Endodermal cell (in vitro differentiated cells): Measurements from ENCODE around the gene SNRNP70. TPM values are rescaled to one million over a fixed set of nuclear protein-coding genes. Genes with fewer than 3 reads are reported as not detected.
A peak's percentile ranks its signal among the peaks of the same experiment; 100 is the strongest.

ENCODE experiments used
- DNase-seq: peaks from one replicate; pipeline ENCODE4 v3.0.0-alpha.2; 2017
- H3K27ac ChIP-seq: 2 replicates; pipeline ENCODE4 v1.5.1; 2013; ENCODE audit warnings: mild to moderate bottlenecking, low read depth, low read length, moderate library complexity
- H3K27me3 ChIP-seq: 2 replicates; pipeline ENCODE4 v1.6.1; 2013; ENCODE audit warnings: mild to moderate bottlenecking, low read length, moderate library complexity; ENCODE audit not compliant: insufficient read depth, control insufficient read depth, poor library complexity, severe bottlenecking
- H3K36me3 ChIP-seq: 2 replicates; pipeline ENCODE4 v1.7.0; 2013; ENCODE audit warnings: mild to moderate bottlenecking, low read length, moderate library complexity; ENCODE audit not compliant: control insufficient read depth, insufficient read depth
- H3K4me1 ChIP-seq: one replicate; pipeline ENCODE4 v1.7.0; 2013; ENCODE audit warnings: low read length; ENCODE audit not compliant: control insufficient read depth, insufficient read depth
- H3K4me3 ChIP-seq: 2 replicates; pipeline ENCODE4 v1.5.1; 2013; ENCODE audit warnings: mild to moderate bottlenecking, low read length, moderate library complexity
- H3K9ac ChIP-seq: 2 replicates; pipeline ENCODE4 v1.6.1; 2013; ENCODE audit warnings: mild to moderate bottlenecking, low read length, moderate library complexity; ENCODE audit not compliant: poor library complexity, severe bottlenecking; ENCODE audit errors: extremely low read depth
- H3K9me3 ChIP-seq: 2 replicates; pipeline ENCODE4 v1.6.1; 2013; ENCODE audit warnings: mild to moderate bottlenecking, low read length, moderate library complexity; ENCODE audit not compliant: control insufficient read depth
- H3K27ac Mint-ChIP-seq: 2 replicates; pipeline ENCODE4 v1.8.0; 2020; ENCODE audit warnings: mixed read lengths
- H3K27me3 Mint-ChIP-seq: 2 replicates; pipeline ENCODE4 v1.8.0; 2021; ENCODE audit warnings: mild to moderate bottlenecking, mixed read lengths; ENCODE audit not compliant: insufficient read depth
- H3K36me3 Mint-ChIP-seq: 2 replicates; pipeline ENCODE4 v1.8.0; 2020; ENCODE audit warnings: low read depth, mixed read lengths
- H3K4me1 Mint-ChIP-seq: 2 replicates; pipeline ENCODE4 v1.8.0; 2020; ENCODE audit warnings: mixed read lengths
- H3K4me3 Mint-ChIP-seq: 2 replicates; pipeline ENCODE4 v1.8.0; 2020; ENCODE audit warnings: mild to moderate bottlenecking, moderate library complexity, mixed read lengths
- H3K9me3 Mint-ChIP-seq: 2 replicates; pipeline ENCODE4 v1.8.0; 2020; ENCODE audit warnings: mild to moderate bottlenecking, mixed read lengths
- CTCF ChIP-seq: fragments of 200-600 bp; sonication (generic); conservative IDR thresholded peaks from 2 replicates; pipeline ENCODE4 v1.5.0; 2021; ENCODE audit warnings: antibody characterized with exemption, mild to moderate bottlenecking
- WGBS, 2 experiments: methylation state at CpG; one replicate each; pipeline versions ENCODE4 v1.1.5 to v1.1.7; 2013; ENCODE audit warnings: missing lambda C conversion rate in 2 of 2, mixed read lengths in 1 of 2; ENCODE audit not compliant: insufficient coverage in 1 of 2, insufficient read length in 1 of 2; 5-methylcytosine and 5-hydroxymethylcytosine counted together
- total RNA-seq, 2 donors: library from RNA; stranded (reverse); fragmentation: NEBNext Ultra II Directional in 1 of 2; extraction: Animal tissue kit (Norgen Biotek cat#: 25700) in 1 of 2; gene quantifications; 2 replicates in 1 of 2; 3 replicates in 1 of 2; pipeline ENCODE4 v1.2.1, GENCODE V29; 2021

SNRNP70 gene
- total RNA-seq, 2 donors from 2014 or later, result 284 to 292 TPM

- H3K36me3 ChIP-seq, result peaks cover 28% of the 10 kb centered on the region
- no peak for TF ChIP-seq CTCF
- H3K27ac ChIP-seq, result peak overlapping the region; percentile 51
- Mint-ChIP-seq H3K4me3 (peak overlapping the region; percentile 95), H3K36me3 (peaks cover 27% of the 10 kb centered on the region), H3K9me3 (peaks cover 4% of the 10 kb centered on the region), H3K27me3 (peaks cover 29% of the 10 kb centered on the region), H3K27ac (peak overlapping the region; percentile 95), H3K4me1 (peaks cover 10% of the 10 kb centered on the region)
- H3K4me1 ChIP-seq, result no peaks in the 10 kb centered on the region
- DNase-seq, result no peak
- H3K9ac ChIP-seq, result peak overlapping the region; percentile 90
- H3K4me3 ChIP-seq, result peak overlapping the region; percentile 97
- no peaks in the 10 kb centered on the region for H3K9me3 ChIP-seq
- peaks cover 12% of the 10 kb centered on the region for H3K27me3 ChIP-seq
- 83 to 88% methylated on average over 19 to 26 of the region's 26 CpGs for WGBS, 2 experiments
Measured at GRCh38 chr19:49084206-49085019, 838 bp upstream of the SNRNP70 start.

DNA sequence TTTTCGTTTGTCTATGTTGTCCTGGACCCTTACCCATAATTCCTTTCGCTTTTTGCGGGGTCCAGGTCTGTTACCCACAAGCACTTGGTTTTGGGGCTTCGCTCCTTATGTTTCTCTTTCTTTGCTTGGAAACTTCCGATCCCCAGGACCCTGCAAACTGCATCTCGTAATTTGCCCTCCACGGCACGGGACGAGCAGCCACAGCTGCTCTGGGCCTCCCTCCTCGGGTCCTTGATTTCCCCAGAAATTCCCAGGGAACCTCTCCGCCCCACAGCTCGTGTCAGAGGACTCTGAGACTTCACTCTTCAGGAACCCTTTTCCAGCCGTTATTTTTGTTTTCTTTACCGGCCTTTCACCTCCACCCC lies 599 bp downstream of the SNRNP70 start:
- Mint-ChIP-seq H3K27ac (peak overlapping the region; percentile 95), H3K4me3 (peak overlapping the region; percentile 95), H3K9me3 (peaks cover 4% of the 10 kb centered on the region), H3K36me3 (peaks cover 38% of the 10 kb centered on the region), H3K4me1 (peaks cover 10% of the 10 kb centered on the region), H3K27me3 (peaks cover 16% of the 10 kb centered on the region)
- TF ChIP-seq CTCF, result no peak
- 3 to 5% methylated on average over 14 of the region's 14 CpGs for WGBS, 2 experiments
- Histone ChIP-seq H3K4me1 (no peaks in the 10 kb centered on the region), H3K27ac (peak overlapping the region; percentile 91), H3K27me3 (no peaks in the 10 kb centered on the region), H3K9me3 (no peaks in the 10 kb centered on the region), H3K36me3 (peaks cover 40% of the 10 kb centered on the region), H3K9ac (peak overlapping the region; percentile 90), H3K4me3 (peak overlapping the region; percentile 97)
- no peak for DNase-seq

GRCh38 chr19:49086296-49086695 lies 1.0 kb downstream of the SNRNP70 start:
- Histone ChIP-seq H3K27ac (no peak overlapping the region), H3K27me3 (no peaks in the 10 kb centered on the region), H3K36me3 (peaks cover 45% of the 10 kb centered on the region), H3K9me3 (no peaks in the 10 kb centered on the region), H3K9ac (peak overlapping the region; percentile 90), H3K4me3 (peak overlapping the region; percentile 97), H3K4me1 (no peaks in the 10 kb centered on the region)
- Mint-ChIP-seq H3K9me3 (peaks cover 4% of the 10 kb centered on the region), H3K4me3 (peak overlapping the region; percentile 95), H3K36me3 (peaks cover 41% of the 10 kb centered on the region), H3K4me1 (peaks cover 10% of the 10 kb centered on the region), H3K27ac (peak overlapping the region; percentile 95), H3K27me3 (peaks cover 13% of the 10 kb centered on the region)
- WGBS, 2 experiments, result 69 to 74% methylated on average over 10 to 11 of the region's 11 CpGs
- no peak for DNase-seq
- TF ChIP-seq CTCF, result no peak
